ENCODE measurements around the gene MACO1. TPM values are rescaled to one million over a fixed set of nuclear protein-coding genes. Genes with fewer than 3 reads are reported as not detected.

The MACO1 gene
- total and polyA plus RNA-seq, 2 of the 8 experiments (the other 6 are each of a cell fraction or from before 2014, with no cell fraction given): 3.5 to 15.1 TPM

- Histone ChIP-seq H4K5ac (ENCODE audit: insufficient read length, low read depth, low read length) (no peak overlapping the region), H2BK120ac (replicated peaks; ENCODE audit: low read depth, low read length) (no peak overlapping the region), H2AFZ (ENCODE audit: low read length) (no peak overlapping the region), H2BK12ac (ENCODE audit: low read depth, low read length) (no peak overlapping the region), H4K20me1 (replicated peaks in 1 of 2; ENCODE audit: control insufficient read depth in 1 of 2, insufficient read depth in 2 of 2, low read length in 2 of 2) (peaks cover 0 to 3% of the 10 kb centered on the region in 2 experiments), H3K9ac (replicated peaks in 1 of 4; ENCODE audit: extremely low read depth in 1 of 4, low read depth in 3 of 4, low read length in 3 of 4) (peak overlapping the region in 3 of 4 experiments; percentile 51 to 80 (median 65); a peak in 5 of 7 replicates), H3K56ac (replicated peaks; ENCODE audit: insufficient read length, low read depth, low read length) (no peak overlapping the region), H2AK5ac (ENCODE audit: low read depth, low read length) (no peak overlapping the region), H4K91ac (replicated peaks; ENCODE audit: insufficient read length, low read length) (no peak overlapping the region), H2BK5ac (ENCODE audit: low read depth, low read length) (no peak overlapping the region), H3K4me3 (ENCODE audit: extremely low read depth in 1 of 4, insufficient read depth in 2 of 4, low read depth in 3 of 4, low read length in 4 of 4) (peak overlapping the region; percentile 62 to 90 (median 69)), H3K4me1 (replicated peaks in 1 of 4; ENCODE audit: control insufficient read depth in 3 of 4, insufficient read depth in 4 of 4, low read length in 3 of 4) (0 out of 7 replicates have a peak, but pooled peaks cover 0 to 3% (median 0%) of the 10 kb centered on the region in 4 experiments), H3K36me3 (ENCODE audit: control insufficient read depth in 2 of 4, insufficient read depth in 4 of 4, low read length in 3 of 4) (no peaks in the 10 kb centered on the region), H3K79me2 (ENCODE audit: control insufficient read depth in 1 of 2, insufficient read depth in 2 of 2, low read length in 2 of 2) (peaks cover 0 to 42% of the 10 kb centered on the region in 2 experiments; a peak in 3 of 4 replicates), H3K27me3 (replicated peaks in 1 of 4; ENCODE audit: control insufficient read depth in 3 of 4, extremely low read depth in 1 of 4, insufficient read depth in 3 of 4, low read length in 3 of 4) (no peaks in the 10 kb centered on the region; a peak in 2 of 7 replicates), H3K4ac (replicated peaks; ENCODE audit: insufficient read length, low read depth, low read length) (no peak overlapping the region), H3K14ac (ENCODE audit: insufficient read length) (no peak overlapping the region), H3K4me2 (ENCODE audit: insufficient read depth in 1 of 2, low read depth in 2 of 2, low read length in 2 of 2) (peak overlapping the region; percentile 59 to 74), H3K27ac (ENCODE audit: low read depth, low read length) (0 out of 2 replicates have a peak overlapping the region, but pooled peaks have one; percentile 14), H3K18ac (ENCODE audit: extremely low read depth, low read length) (no peak overlapping the region), H3K9me3 (ENCODE audit: insufficient read depth in 2 of 2, low read depth in 1 of 2, low read length in 1 of 2) (no peaks in the 10 kb centered on the region), H4K8ac (ENCODE audit: extremely low read depth, insufficient read depth, low read length) (no peak overlapping the region; the same call in 1 of the 2 replicates), H2BK20ac (ENCODE audit: low read length) (no peak overlapping the region), H3K23ac (ENCODE audit: insufficient read length) (no peak overlapping the region), H3K79me1 (ENCODE audit: low read depth, low read length) (no peaks in the 10 kb centered on the region), H2BK15ac (ENCODE audit: low read length) (no peak overlapping the region), H3K23me2 (ENCODE audit: low read depth, low read length) (peaks cover 3% of the 10 kb centered on the region; the same call in 1 of the 2 replicates)
- 0% methylated on average over 35 of the region's 89 CpGs; no CpG with 5 or more reads in 1 of the 2 experiments for WGBS, 2 experiments (ENCODE audit: extremely low coverage in 1 of 2, insufficient coverage in 1 of 2, insufficient read length in 1 of 2, insufficient replicate concordance in 2 of 2, low coverage in 1 of 2, low lambda C conversion rate in 2 of 2, missing lambda C conversion rate in 1 of 2)
- peak in 1 of 2 experiments; percentile 61 for DNase-seq (ENCODE audit: low read depth in 1 of 2, low spot score in 2 of 2)
- POLR2A ChIA-PET (ENCODE audit: partially characterized antibody): interaction anchor here (0.7 to 2.7 kb wide), 8 partner anchors 10 to 1752 kb away, joined by 3 to 7 read pairs (median 3); partner anchors contain the start of genes MTFR1L and SYF2
- 0 out of 4 replicates have a peak, but pooled peaks of 1 of the 2 experiments have one; percentile 54 for TF ChIP-seq HDAC2 (IDR thresholded peaks at IDR 0.05; ENCODE audit: borderline replicate concordance in 1 of 2, low read depth in 2 of 2, low read length in 2 of 2)
- peak; percentile 43 for TF ChIP-seq KDM4A (IDR thresholded peaks at IDR 0.05; ENCODE audit: low read depth, low read length, severe bottlenecking)
- TF ChIP-seq SIN3A (conservative IDR thresholded peaks at IDR 0.05 in 1 of 2, IDR thresholded peaks at IDR 0.05 in 1 of 2; ENCODE audit: low read depth in 1 of 2, low read length in 2 of 2): peak in 1 of 2 experiments; percentile 65; a peak in 1 of 4 replicates
- TF ChIP-seq CTBP2 (IDR thresholded peaks at IDR 0.05; ENCODE audit: borderline replicate concordance, insufficient read depth, insufficient read length, low read length): no peak
- peak; percentile 54; the same call in 1 of the 2 replicates for TF ChIP-seq PHF8 (conservative IDR thresholded peaks at IDR 0.05; ENCODE audit: low read depth, low read length)
- CTCF ChIA-PET (ENCODE audit: partially characterized antibody): interaction anchor here (1.1 kb wide), 1 partner anchor 56 kb away, joined by 3 read pairs; no protein-coding TSS in a partner anchor
- FAIRE-seq: no peak
Observed at GRCh38 chr1:25430967-25431881, 527 bp downstream of the MACO1 start.
